ENCODE data around the gene FXYD6. TPM values are rescaled to one million over a fixed set of nuclear protein-coding genes. Genes with fewer than 3 reads are reported as not detected.

The FXYD6 gene
- polyA plus RNA-seq, 2 of the 4 experiments (the other 2 are of a cell fraction): 0.26 to 0.49 TPM

DNA sequence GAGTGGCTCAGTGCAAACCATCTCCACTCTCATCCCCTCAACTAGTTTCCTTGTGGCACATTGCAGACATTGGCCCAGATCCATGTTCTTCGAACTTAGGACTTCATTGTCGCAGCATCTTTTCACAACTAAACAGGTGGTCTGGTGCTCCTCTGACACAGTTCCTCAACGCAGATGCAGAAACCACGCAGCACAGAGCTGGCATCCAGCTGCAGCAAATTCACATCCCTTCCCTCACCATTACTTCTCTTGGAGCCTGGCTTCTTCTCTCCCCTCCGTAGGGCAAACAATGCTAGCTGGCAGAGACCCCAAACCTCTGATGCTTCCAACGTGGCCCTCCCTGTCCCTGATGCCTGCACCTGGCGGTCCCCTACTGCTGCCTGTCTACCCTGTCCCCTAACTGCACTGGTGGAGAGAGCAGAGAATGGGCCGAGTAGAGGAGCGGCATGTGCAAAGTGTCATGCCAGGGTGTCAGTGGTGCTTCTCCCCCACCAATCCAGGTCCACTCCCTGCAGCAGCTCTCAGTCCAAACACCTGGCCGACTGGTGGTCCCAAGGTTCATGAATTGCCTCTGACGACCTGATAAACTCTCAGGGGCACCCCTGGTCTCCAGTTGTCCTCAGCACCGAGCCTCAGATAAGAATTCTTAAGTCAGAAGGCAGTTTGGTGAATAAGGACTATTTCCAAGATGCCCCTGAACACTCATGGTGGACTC lies 34.6 kb upstream of the FXYD6 start:
- Histone ChIP-seq H3K4me1 (0 out of 3 replicates have a peak, but pooled peaks cover 4% of the 10 kb centered on the region), H3K4me3 (no peak overlapping the region), H3K9me3 (no peaks in the 10 kb centered on the region), H3K4me2 (no peak overlapping the region), H3K27ac (no peak overlapping the region)
- ATAC-seq (no peak), DNase-seq (ENCODE audit: low read depth in 1 of 2, low spot score in 1 of 2) (no peak), FAIRE-seq (no peak)
- CTCF ChIA-PET: interaction anchor here (1.1 to 1.2 kb wide), 2 partner anchors 12 to 36 kb away, joined by 3 read pairs; no protein-coding TSS in a partner anchor
- TF ChIP-seq KDM1A (IDR thresholded peaks at IDR 0.05; ENCODE audit: low read depth) (no peak), FOSL2 (IDR thresholded peaks at IDR 0.05) (no peak), FOSL2 (CRISPR knock-in tag; IDR thresholded peaks at IDR 0.05) (no peak), JUN (IDR thresholded peaks at IDR 0.05) (no peak), EHMT2 (IDR thresholded peaks at IDR 0.05; ENCODE audit: low read depth) (no peak), RAD21 (conservative IDR thresholded peaks at IDR 0.05 in 1 of 2, IDR thresholded peaks at IDR 0.05 in 1 of 2) (no peak), HOXB13 (CRISPR knock-in tag; IDR thresholded peaks at IDR 0.05; ENCODE audit: low read depth) (no peak), PHF8 (IDR thresholded peaks at IDR 0.05; ENCODE audit: borderline replicate concordance, low read depth) (no peak), ZFP36 (IDR thresholded peaks at IDR 0.05; ENCODE audit: borderline replicate concordance, partially characterized antibody) (no peak), CHD2 (IDR thresholded peaks at IDR 0.05; ENCODE audit: low read length, partially characterized antibody) (no peak), CHD4 (IDR thresholded peaks at IDR 0.05; ENCODE audit: borderline replicate concordance) (no peak), POLR2AphosphoS2 (conservative IDR thresholded peaks at IDR 0.05; ENCODE audit: low read length) (no peak), NPAS2 (CRISPR knock-in tag; IDR thresholded peaks at IDR 0.05; ENCODE audit: borderline replicate concordance) (no peak), MYC (IDR thresholded peaks at IDR 0.05; ENCODE audit: borderline replicate concordance, low read length) (no peak), TP53 (CRISPR knock-in tag; IDR thresholded peaks at IDR 0.05) (no peak), TFCP2L1 (CRISPR knock-in tag; IDR thresholded peaks at IDR 0.05) (no peak), RFX5 (IDR thresholded peaks at IDR 0.05) (no peak), RCOR1 (IDR thresholded peaks at IDR 0.05; ENCODE audit: low read depth, low read length) (no peak)
- TF ChIP-seq, protein P1, sequence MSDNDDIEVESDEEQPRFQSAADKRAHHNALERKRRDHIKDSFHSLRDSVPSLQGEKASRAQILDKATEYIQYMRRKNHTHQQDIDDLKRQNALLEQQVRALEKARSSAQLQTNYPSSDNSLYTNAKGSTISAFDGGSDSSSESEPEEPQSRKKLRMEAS (IDR thresholded peaks at IDR 0.05): no peak
- 49% methylated on average over 5 of the region's 12 CpGs for WGBS (ENCODE audit: missing lambda C conversion rate)
- POLR2A ChIA-PET: no interaction called here

DNA sequence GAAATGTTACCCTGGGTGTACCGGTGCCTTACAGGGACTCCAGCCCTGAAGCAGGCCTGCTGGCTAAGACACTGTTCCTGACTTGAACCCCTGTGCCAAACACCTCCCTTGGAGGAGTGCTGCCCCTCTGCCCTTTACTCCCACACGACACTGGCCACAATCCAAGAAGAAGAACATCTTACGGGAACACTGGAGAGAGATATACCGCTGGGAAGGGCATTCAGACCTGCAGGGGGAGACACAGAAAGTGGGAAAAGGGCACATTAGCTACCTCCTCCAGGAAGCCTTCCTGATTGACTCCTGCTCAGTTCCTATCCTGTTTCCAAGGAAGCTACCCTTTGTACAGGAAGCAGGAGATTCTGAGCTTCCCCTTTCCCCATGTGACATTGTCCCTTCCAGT lies 34.1 kb upstream of the FXYD6 start:
- WGBS (ENCODE audit: missing lambda C conversion rate): 39% methylated on average over 4 of the region's 4 CpGs
- no peak overlapping the region for H3K4me3 ChIP-seq
- H3K9me3 ChIP-seq: no peaks in the 10 kb centered on the region
- ChIA-PET POLR2A (no interaction called here), CTCF (interaction anchor here (1.1 to 1.2 kb wide), 2 partner anchors 13 to 36 kb away, joined by 3 read pairs; no protein-coding TSS in a partner anchor)
- no peak overlapping the region for H3K4me2 ChIP-seq
- no peak overlapping the region for H3K27ac ChIP-seq
- ATAC-seq (no peak), FAIRE-seq (no peak), DNase-seq (ENCODE audit: low read depth in 1 of 2, low spot score in 1 of 2) (no peak)
- H3K4me1 ChIP-seq: 0 out of 3 replicates have a peak, but pooled peaks cover 4% of the 10 kb centered on the region
- no peak for TF ChIP-seq RFX5 (IDR thresholded peaks at IDR 0.05)
- TF ChIP-seq ZFP36 (IDR thresholded peaks at IDR 0.05; ENCODE audit: borderline replicate concordance, partially characterized antibody): peak; percentile 92

DNA sequence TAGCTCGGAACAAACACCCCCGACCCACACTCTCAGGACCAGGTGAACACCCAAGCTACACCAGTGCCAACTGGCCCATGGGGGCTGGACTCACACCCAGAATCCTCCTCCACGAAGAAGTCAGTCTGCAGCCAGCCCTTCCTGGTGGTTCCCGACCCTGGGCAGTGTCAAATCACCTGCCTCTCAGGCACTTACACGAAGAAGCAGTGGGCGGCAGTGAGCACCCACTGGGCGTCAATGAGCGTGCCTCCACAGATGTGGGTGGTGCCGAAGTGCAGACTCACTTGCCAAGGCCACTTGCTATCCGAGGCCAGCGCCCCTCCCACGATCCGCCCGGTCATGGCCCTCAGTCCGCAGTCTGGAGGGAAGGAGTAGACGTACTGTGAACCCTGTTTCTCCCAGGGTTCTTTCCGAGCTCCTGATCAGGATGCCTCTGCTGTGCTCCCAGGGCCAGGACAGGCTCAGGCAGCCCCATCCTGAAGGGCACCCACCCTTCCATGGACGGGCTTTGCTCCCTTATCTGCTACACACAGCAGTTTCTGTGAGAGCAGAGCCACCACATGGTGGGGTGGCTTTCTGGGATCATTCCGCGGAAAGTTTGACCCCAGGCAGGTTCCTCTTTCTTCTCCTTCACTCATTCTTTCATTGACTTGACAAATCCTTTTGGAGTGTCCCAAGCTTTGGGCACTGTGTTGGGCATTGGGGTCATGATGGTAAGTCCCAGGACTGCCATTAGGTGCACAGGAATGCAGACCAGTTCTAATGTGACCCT lies 33.3 kb upstream of the FXYD6 start:
- CTCF ChIA-PET: no interaction called here
- no peak for FAIRE-seq
- TF ChIP-seq RFX5 (IDR thresholded peaks at IDR 0.05) (no peak), NR3C1 (IDR thresholded peaks at IDR 0.05) (no peak), HOXB5 (CRISPR knock-in tag; IDR thresholded peaks at IDR 0.05) (no peak), RCOR1 (IDR thresholded peaks at IDR 0.05; ENCODE audit: low read depth, low read length) (no peak), RAD21 (conservative IDR thresholded peaks at IDR 0.05 in 1 of 2, IDR thresholded peaks at IDR 0.05 in 1 of 2) (no peak), POLR2AphosphoS2 (conservative IDR thresholded peaks at IDR 0.05; ENCODE audit: low read length) (no peak), TFCP2L1 (CRISPR knock-in tag; IDR thresholded peaks at IDR 0.05) (no peak), ZFP36 (IDR thresholded peaks at IDR 0.05; ENCODE audit: borderline replicate concordance, partially characterized antibody) (no peak), FOXS1 (CRISPR knock-in tag; IDR thresholded peaks at IDR 0.05) (no peak), HDAC2 (IDR thresholded peaks at IDR 0.05) (no peak), HOXA7 (CRISPR knock-in tag; IDR thresholded peaks at IDR 0.05) (no peak), CHD4 (IDR thresholded peaks at IDR 0.05; ENCODE audit: borderline replicate concordance) (no peak), JUNB (IDR thresholded peaks at IDR 0.05) (no peak), EHMT2 (IDR thresholded peaks at IDR 0.05; ENCODE audit: low read depth) (no peak)
- TF ChIP-seq, protein P1 (IDR thresholded peaks at IDR 0.05): no peak
- TF ChIP-seq, protein P2, sequence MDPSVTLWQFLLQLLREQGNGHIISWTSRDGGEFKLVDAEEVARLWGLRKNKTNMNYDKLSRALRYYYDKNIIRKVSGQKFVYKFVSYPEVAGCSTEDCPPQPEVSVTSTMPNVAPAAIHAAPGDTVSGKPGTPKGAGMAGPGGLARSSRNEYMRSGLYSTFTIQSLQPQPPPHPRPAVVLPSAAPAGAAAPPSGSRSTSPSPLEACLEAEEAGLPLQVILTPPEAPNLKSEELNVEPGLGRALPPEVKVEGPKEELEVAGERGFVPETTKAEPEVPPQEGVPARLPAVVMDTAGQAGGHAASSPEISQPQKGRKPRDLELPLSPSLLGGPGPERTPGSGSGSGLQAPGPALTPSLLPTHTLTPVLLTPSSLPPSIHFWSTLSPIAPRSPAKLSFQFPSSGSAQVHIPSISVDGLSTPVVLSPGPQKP (IDR thresholded peaks at IDR 0.05; ENCODE audit: low read depth, low read length): no peak
- TF ChIP-seq, protein P3, sequence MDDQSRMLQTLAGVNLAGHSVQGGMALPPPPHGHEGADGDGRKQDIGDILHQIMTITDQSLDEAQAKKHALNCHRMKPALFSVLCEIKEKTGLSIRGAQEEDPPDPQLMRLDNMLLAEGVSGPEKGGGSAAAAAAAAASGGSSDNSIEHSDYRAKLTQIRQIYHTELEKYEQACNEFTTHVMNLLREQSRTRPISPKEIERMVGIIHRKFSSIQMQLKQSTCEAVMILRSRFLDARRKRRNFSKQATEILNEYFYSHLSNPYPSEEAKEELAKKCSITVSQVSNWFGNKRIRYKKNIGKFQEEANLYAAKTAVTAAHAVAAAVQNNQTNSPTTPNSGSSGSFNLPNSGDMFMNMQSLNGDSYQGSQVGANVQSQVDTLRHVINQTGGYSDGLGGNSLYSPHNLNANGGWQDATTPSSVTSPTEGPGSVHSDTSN (IDR thresholded peaks at IDR 0.05): no peak

More for the DNA sequence above, 33.3 kb upstream of the FXYD6 start:
- Histone ChIP-seq H3K27ac (no peak overlapping the region), H3K4me2 (no peak overlapping the region), H3K4me3 (no peak overlapping the region), H3K4me1 (0 out of 3 replicates have a peak, but pooled peaks cover 4% of the 10 kb centered on the region), H3K9me3 (no peaks in the 10 kb centered on the region)
- WGBS (ENCODE audit: missing lambda C conversion rate): 84% methylated on average over 17 of the region's 20 CpGs
- POLR2A ChIA-PET: no interaction called here
- DNase-seq (ENCODE audit: low read depth in 1 of 2, low spot score in 1 of 2): no peak
- ATAC-seq: no peak
